Measurements from ENCODE around the gene DTD1.
A peak's percentile ranks its signal among the peaks of the same experiment; 100 is the strongest.

DTD1 gene

DNA sequence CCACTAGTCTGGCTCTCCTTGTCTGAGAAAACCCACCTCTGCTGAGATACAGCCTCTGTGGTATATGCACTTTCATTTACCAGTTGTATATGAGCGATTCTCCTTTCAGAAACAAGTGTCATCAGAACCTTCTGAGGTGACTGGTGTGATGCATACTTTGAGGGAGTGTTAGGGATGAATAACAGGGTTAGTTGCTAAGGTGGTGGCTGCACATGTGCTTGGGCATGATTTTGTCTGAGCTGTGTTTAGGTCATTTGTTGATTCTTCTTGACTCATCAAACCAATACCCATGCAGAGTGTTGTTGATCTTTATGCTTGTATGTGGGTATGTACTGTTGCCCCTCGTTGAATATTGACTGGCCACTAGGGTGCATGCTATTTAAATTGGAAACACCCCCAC, 25.7 kb downstream of the DTD1 start:
- H2AFZ ChIP-seq (ENCODE audit: low read length): no peak overlapping the region
- H3K27me3 ChIP-seq (ENCODE audit: control insufficient read depth in 3 of 3, insufficient read depth in 3 of 3, low read depth in 1 of 3, low read length in 3 of 3): no peaks in the 10 kb centered on the region
- no peak overlapping the region for H2BK15ac ChIP-seq (ENCODE audit: low read length)
- H2AK5ac ChIP-seq (ENCODE audit: low read depth, low read length): no peak overlapping the region
- no peak overlapping the region for H3K4me2 ChIP-seq (ENCODE audit: insufficient read depth, low read length, poor library complexity, severe bottlenecking)
- H2BK5ac ChIP-seq (ENCODE audit: low read length): no peak overlapping the region
- no peak overlapping the region for H3K27ac ChIP-seq (replicated peaks; ENCODE audit: low read length)
- H4K91ac ChIP-seq (ENCODE audit: low read depth, low read length, poor library complexity): no peak overlapping the region
- no peak for DNase-seq (ENCODE audit: low spot score)
- no peaks in the 10 kb centered on the region for H3K79me1 ChIP-seq (ENCODE audit: low read depth, low read length)
- H3K4me3 ChIP-seq (ENCODE audit: low read length in 2 of 2): no peak overlapping the region
- no peak overlapping the region for H3K14ac ChIP-seq (ENCODE audit: low read length)
- no CpG with 5 or more reads among the region's 2 CpGs for WGBS, 2 donors (ENCODE audit: extremely low coverage in 2 of 2, insufficient read length in 2 of 2, insufficient replicate concordance in 1 of 2)
- H2BK12ac ChIP-seq (ENCODE audit: low read length): no peak overlapping the region
- peaks cover 0 to 28% of the 10 kb centered on the region in 2 donors for H3K36me3 ChIP-seq (replicated peaks in 1 of 2; ENCODE audit: control insufficient read depth in 2 of 2, insufficient read depth in 2 of 2, low read length in 2 of 2)
- H4K8ac ChIP-seq (ENCODE audit: low read depth, low read length): no peak overlapping the region
- H3K23ac ChIP-seq (ENCODE audit: low read depth, low read length, poor library complexity): no peak overlapping the region
- no peak overlapping the region for H3K9ac ChIP-seq (ENCODE audit: low read depth, low read length, poor library complexity)
- H2BK120ac ChIP-seq (ENCODE audit: low read depth, low read length): no peak overlapping the region
- no peaks in the 10 kb centered on the region for H3K4me1 ChIP-seq (ENCODE audit: control insufficient read depth in 2 of 2, insufficient read depth in 1 of 2, low read depth in 1 of 2, low read length in 2 of 2)
- no peak overlapping the region for H3K18ac ChIP-seq (ENCODE audit: low read length)
- no peak overlapping the region for H3K4ac ChIP-seq (ENCODE audit: low read length)
- peaks cover 0 to 2% of the 10 kb centered on the region in 2 donors for H3K9me3 ChIP-seq (replicated peaks in 1 of 2; ENCODE audit: control insufficient read depth in 2 of 2, insufficient read depth in 1 of 2, low read depth in 1 of 2, low read length in 2 of 2)

DNA sequence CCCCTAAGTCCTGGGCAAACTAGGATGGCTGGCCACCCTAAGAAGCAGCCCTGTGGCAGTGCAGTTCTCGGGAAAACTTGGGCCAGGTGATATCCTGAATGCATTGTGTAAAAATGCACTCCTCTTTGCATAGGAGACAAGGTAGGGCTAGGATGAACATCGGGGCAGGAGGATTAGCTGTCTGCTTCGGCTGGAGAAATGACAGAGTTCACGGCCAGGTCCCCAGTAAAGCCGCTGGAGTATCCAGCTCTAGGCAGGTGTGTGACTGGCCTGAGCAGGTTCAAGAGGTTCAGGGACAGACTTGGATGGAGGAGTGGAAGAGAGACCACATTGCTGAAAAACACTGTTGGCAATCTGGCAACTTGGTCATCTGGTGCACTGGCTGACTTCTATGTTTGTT, 26.4 kb downstream of the DTD1 start:
- H2AK5ac ChIP-seq (ENCODE audit: low read depth, low read length): no peak overlapping the region
- DNase-seq (ENCODE audit: low spot score): no peak
- H3K79me1 ChIP-seq (ENCODE audit: low read depth, low read length): no peaks in the 10 kb centered on the region
- H2AFZ ChIP-seq (ENCODE audit: low read length): no peak overlapping the region
- H4K8ac ChIP-seq (ENCODE audit: low read depth, low read length): no peak overlapping the region
- H2BK120ac ChIP-seq (ENCODE audit: low read depth, low read length): no peak overlapping the region
- no peak overlapping the region for H3K14ac ChIP-seq (ENCODE audit: low read length)
- H3K36me3 ChIP-seq (replicated peaks in 1 of 2; ENCODE audit: control insufficient read depth in 2 of 2, insufficient read depth in 2 of 2, low read length in 2 of 2): peaks cover 0 to 27% of the 10 kb centered on the region in 2 donors
- no peak overlapping the region for H3K4ac ChIP-seq (ENCODE audit: low read length)
- WGBS, 2 donors (ENCODE audit: extremely low coverage in 2 of 2, insufficient read length in 2 of 2, insufficient replicate concordance in 1 of 2): no CpG with 5 or more reads among the region's 5 CpGs
- no peak overlapping the region for H3K4me3 ChIP-seq (ENCODE audit: low read length in 2 of 2)
- no peaks in the 10 kb centered on the region for H3K4me1 ChIP-seq (ENCODE audit: control insufficient read depth in 2 of 2, insufficient read depth in 1 of 2, low read depth in 1 of 2, low read length in 2 of 2)
- H3K27ac ChIP-seq (replicated peaks; ENCODE audit: low read length): no peak overlapping the region
- H2BK15ac ChIP-seq (ENCODE audit: low read length): no peak overlapping the region
- peaks cover 0 to 2% of the 10 kb centered on the region in 2 donors for H3K9me3 ChIP-seq (replicated peaks in 1 of 2; ENCODE audit: control insufficient read depth in 2 of 2, insufficient read depth in 1 of 2, low read depth in 1 of 2, low read length in 2 of 2)
- H3K4me2 ChIP-seq (ENCODE audit: insufficient read depth, low read length, poor library complexity, severe bottlenecking): no peak overlapping the region
- no peak overlapping the region for H3K9ac ChIP-seq (ENCODE audit: low read depth, low read length, poor library complexity)
- no peak overlapping the region for H4K91ac ChIP-seq (ENCODE audit: low read depth, low read length, poor library complexity)
- no peaks in the 10 kb centered on the region for H3K27me3 ChIP-seq (ENCODE audit: control insufficient read depth in 3 of 3, insufficient read depth in 3 of 3, low read depth in 1 of 3, low read length in 3 of 3)
- H2BK5ac ChIP-seq (ENCODE audit: low read length): no peak overlapping the region
- H3K18ac ChIP-seq (ENCODE audit: low read length): no peak overlapping the region
- H2BK12ac ChIP-seq (ENCODE audit: low read length): no peak overlapping the region
- H3K23ac ChIP-seq (ENCODE audit: low read depth, low read length, poor library complexity): no peak overlapping the region

DNA sequence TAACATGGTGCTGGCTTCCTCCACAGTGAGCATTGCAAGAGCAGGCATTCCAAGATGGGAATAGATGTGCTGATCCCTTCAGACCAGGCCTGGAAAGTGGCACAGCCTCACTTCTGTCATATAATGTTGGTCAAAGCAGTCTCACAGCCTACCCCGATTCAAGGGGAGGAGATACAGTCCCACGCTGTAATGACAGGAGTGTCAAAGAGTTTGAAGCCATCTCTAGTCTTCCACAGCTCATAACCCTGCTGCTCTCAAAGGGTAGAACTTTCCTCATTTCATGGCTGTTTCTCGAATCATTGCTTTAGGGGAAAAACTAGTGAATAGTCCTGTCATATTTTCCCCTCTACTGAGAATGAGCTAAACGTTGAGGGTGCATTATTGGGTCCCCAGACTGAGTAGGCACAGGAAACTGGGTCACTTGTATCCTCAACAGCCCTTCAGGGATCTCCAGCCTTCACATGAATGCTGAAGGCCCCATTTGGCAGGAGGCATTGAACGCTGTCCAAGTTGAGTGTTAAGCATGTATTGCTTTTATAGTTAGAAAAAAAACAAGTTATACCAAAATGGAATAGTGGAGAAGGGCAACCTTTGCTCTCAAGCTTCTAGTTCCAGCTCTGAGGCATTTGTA, 27.3 kb downstream of the DTD1 start:
- no peak overlapping the region for H3K4me3 ChIP-seq (ENCODE audit: low read length in 2 of 2)
- no peak overlapping the region for H2AK5ac ChIP-seq (ENCODE audit: low read depth, low read length)
- no peaks in the 10 kb centered on the region for H3K4me1 ChIP-seq (ENCODE audit: control insufficient read depth in 2 of 2, insufficient read depth in 1 of 2, low read depth in 1 of 2, low read length in 2 of 2)
- H3K27me3 ChIP-seq (ENCODE audit: control insufficient read depth in 3 of 3, insufficient read depth in 3 of 3, low read depth in 1 of 3, low read length in 3 of 3): no peaks in the 10 kb centered on the region
- H3K27ac ChIP-seq (replicated peaks; ENCODE audit: low read length): no peak overlapping the region
- no peak overlapping the region for H2BK12ac ChIP-seq (ENCODE audit: low read length)
- H3K79me1 ChIP-seq (ENCODE audit: low read depth, low read length): no peaks in the 10 kb centered on the region
- peak overlapping the region; percentile 12 for H3K9ac ChIP-seq (ENCODE audit: low read depth, low read length, poor library complexity)
- peaks cover 0 to 19% of the 10 kb centered on the region in 2 donors for H3K36me3 ChIP-seq (replicated peaks in 1 of 2; ENCODE audit: control insufficient read depth in 2 of 2, insufficient read depth in 2 of 2, low read length in 2 of 2)
- H3K14ac ChIP-seq (ENCODE audit: low read length): no peak overlapping the region
- no CpG with 5 or more reads among the region's 5 CpGs for WGBS, 2 donors (ENCODE audit: extremely low coverage in 2 of 2, insufficient read length in 2 of 2, insufficient replicate concordance in 1 of 2)
- no peak overlapping the region for H3K4ac ChIP-seq (ENCODE audit: low read length)
- H2AFZ ChIP-seq (ENCODE audit: low read length): no peak overlapping the region
- no peak overlapping the region for H4K91ac ChIP-seq (ENCODE audit: low read depth, low read length, poor library complexity)
- no peak overlapping the region for H2BK5ac ChIP-seq (ENCODE audit: low read length)
- H4K8ac ChIP-seq (ENCODE audit: low read depth, low read length): no peak overlapping the region
- DNase-seq (ENCODE audit: low spot score): no peak
- H3K9me3 ChIP-seq (replicated peaks in 1 of 2; ENCODE audit: control insufficient read depth in 2 of 2, insufficient read depth in 1 of 2, low read depth in 1 of 2, low read length in 2 of 2): peaks cover 0 to 2% of the 10 kb centered on the region in 2 donors
- no peak overlapping the region for H3K23ac ChIP-seq (ENCODE audit: low read depth, low read length, poor library complexity)
- H3K4me2 ChIP-seq (ENCODE audit: insufficient read depth, low read length, poor library complexity, severe bottlenecking): no peak overlapping the region
- no peak overlapping the region for H2BK15ac ChIP-seq (ENCODE audit: low read length)
- no peak overlapping the region for H3K18ac ChIP-seq (ENCODE audit: low read length)
- no peak overlapping the region for H2BK120ac ChIP-seq (ENCODE audit: low read depth, low read length)

DNA sequence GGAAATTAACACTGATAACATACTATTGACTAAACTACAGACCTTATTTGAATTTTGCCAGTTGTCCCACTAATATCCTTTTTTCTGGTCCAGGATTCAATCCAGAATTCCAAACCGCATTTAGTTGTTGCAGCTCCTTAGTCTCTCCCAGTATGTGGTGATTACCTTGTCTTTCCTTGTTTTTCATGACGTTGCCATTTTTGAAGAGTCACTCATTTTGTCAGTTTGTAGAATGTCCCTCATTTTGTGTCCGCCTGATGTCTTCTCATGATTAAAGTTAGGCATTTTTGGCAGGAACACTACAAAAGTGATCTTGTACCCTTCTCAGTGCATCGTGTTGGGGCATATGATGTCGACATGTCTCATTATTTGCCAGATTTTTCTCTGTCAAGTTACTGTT, 33.1 kb downstream of the DTD1 start:
- WGBS, 2 donors (ENCODE audit: extremely low coverage in 2 of 2, insufficient read length in 2 of 2, insufficient replicate concordance in 1 of 2): no CpG with 5 or more reads among the region's 5 CpGs
- Histone ChIP-seq H2BK5ac (ENCODE audit: low read length) (no peak overlapping the region), H3K27me3 (ENCODE audit: control insufficient read depth in 3 of 3, insufficient read depth in 3 of 3, low read depth in 1 of 3, low read length in 3 of 3) (no peaks in the 10 kb centered on the region), H4K91ac (ENCODE audit: low read depth, low read length, poor library complexity) (no peak overlapping the region), H3K27ac (replicated peaks; ENCODE audit: low read length) (no peak overlapping the region), H2BK15ac (ENCODE audit: low read length) (no peak overlapping the region), H3K14ac (ENCODE audit: low read length) (no peak overlapping the region), H4K8ac (ENCODE audit: low read depth, low read length) (no peak overlapping the region), H3K4ac (ENCODE audit: low read length) (no peak overlapping the region), H3K36me3 (replicated peaks in 1 of 2; ENCODE audit: control insufficient read depth in 2 of 2, insufficient read depth in 2 of 2, low read length in 2 of 2) (peaks cover 0 to 7% of the 10 kb centered on the region in 2 donors), H3K4me1 (ENCODE audit: control insufficient read depth in 2 of 2, insufficient read depth in 1 of 2, low read depth in 1 of 2, low read length in 2 of 2) (no peaks in the 10 kb centered on the region), H3K4me2 (ENCODE audit: insufficient read depth, low read length, poor library complexity, severe bottlenecking) (no peak overlapping the region), H3K9me3 (replicated peaks in 1 of 2; ENCODE audit: control insufficient read depth in 2 of 2, insufficient read depth in 1 of 2, low read depth in 1 of 2, low read length in 2 of 2) (peaks cover 0 to 2% of the 10 kb centered on the region in 2 donors), H2BK12ac (ENCODE audit: low read length) (no peak overlapping the region), H2BK120ac (ENCODE audit: low read depth, low read length) (no peak overlapping the region), H3K4me3 (ENCODE audit: low read length in 2 of 2) (no peak overlapping the region), H3K9ac (ENCODE audit: low read depth, low read length, poor library complexity) (no peak overlapping the region), H2AFZ (ENCODE audit: low read length) (no peak overlapping the region), H3K23ac (ENCODE audit: low read depth, low read length, poor library complexity) (no peak overlapping the region), H2AK5ac (ENCODE audit: low read depth, low read length) (no peak overlapping the region), H3K79me1 (ENCODE audit: low read depth, low read length) (peaks cover 2% of the 10 kb centered on the region), H3K18ac (ENCODE audit: low read length) (no peak overlapping the region)
- DNase-seq (ENCODE audit: low spot score): no peak

Measured in neuronal stem cell (in vitro differentiated cells).